ENCODE measurements around the gene STK25. TPM values are rescaled to one million over a fixed set of nuclear protein-coding genes. Genes with fewer than 3 reads are reported as not detected.

STK25 gene
- polyA plus RNA-seq, 1 donor (not counting 4 experiments of a cell fraction or from before 2014, with no cell fraction given) = 242 TPM

DNA sequence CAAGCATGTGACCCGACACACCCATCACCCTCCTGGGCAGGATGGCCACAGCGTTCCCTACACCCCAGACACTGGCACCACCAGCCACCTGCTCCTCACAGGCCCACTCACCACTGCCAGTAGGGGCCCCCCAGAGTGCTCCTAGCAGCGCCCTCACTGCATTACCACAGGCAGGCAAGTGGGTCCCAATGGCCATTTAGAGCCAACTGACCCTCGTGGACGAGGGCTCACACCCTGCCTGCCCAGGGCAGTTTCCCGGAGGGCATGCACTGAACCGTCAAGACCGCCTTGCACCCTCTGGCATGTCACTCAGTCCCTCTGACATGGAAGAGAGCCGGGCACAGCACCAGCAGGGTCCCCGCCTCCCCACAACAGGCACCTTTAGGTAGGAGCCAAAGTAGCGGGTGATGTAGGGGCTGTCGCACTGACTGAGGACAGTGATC is 7.3 kb downstream of the STK25 start:
- FAIRE-seq = no peak

DNA sequence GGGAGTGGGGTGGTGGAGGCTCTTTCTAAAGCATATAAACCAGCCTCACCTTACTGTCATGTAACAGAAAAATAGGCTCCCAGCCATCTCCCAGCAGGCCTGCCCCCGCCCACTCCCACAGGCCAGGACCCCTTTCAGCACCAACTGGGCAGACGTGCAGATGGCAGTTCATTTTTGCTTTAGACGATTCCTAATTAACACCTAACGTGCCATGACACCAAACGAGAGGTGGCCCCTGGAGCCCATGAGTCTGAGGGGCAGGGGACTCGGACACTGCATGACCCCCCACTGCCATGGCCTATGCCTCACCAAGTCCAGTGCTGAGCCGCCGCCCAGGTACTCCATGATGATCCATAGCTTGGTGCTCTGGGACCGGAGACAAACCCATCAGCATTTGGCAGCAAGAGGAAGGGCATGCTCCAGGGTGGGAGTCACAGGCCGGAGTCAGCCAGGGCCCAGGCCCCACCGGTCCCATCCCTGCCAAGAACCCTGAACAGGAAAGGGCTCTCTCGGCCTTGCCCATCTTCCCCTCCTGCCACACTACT is 7.9 kb downstream of the STK25 start:
- TF ChIP-seq, protein P1, sequence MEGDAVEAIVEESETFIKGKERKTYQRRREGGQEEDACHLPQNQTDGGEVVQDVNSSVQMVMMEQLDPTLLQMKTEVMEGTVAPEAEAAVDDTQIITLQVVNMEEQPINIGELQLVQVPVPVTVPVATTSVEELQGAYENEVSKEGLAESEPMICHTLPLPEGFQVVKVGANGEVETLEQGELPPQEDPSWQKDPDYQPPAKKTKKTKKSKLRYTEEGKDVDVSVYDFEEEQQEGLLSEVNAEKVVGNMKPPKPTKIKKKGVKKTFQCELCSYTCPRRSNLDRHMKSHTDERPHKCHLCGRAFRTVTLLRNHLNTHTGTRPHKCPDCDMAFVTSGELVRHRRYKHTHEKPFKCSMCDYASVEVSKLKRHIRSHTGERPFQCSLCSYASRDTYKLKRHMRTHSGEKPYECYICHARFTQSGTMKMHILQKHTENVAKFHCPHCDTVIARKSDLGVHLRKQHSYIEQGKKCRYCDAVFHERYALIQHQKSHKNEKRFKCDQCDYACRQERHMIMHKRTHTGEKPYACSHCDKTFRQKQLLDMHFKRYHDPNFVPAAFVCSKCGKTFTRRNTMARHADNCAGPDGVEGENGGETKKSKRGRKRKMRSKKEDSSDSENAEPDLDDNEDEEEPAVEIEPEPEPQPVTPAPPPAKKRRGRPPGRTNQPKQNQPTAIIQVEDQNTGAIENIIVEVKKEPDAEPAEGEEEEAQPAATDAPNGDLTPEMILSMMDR (optimal IDR thresholded peaks at IDR 0.05 in 1 of 3, IDR thresholded peaks at IDR 0.05 in 1 of 3, conservative IDR thresholded peaks at IDR 0.05 in 1 of 3; ENCODE audit: extremely low read depth in 1 of 3, insufficient read depth in 2 of 3, low read length in 3 of 3) = no peak
- no peak for TF ChIP-seq EZH2 (IDR thresholded peaks at IDR 0.05; ENCODE audit: low read length)
- no peak for DNase-seq (ENCODE audit: low read depth, low spot score)
- H3K27me3 ChIP-seq (ENCODE audit: control insufficient read depth, extremely low read depth, insufficient read depth, low read length) = no peaks in the 10 kb centered on the region
- peaks cover 21% of the 10 kb centered on the region for H4K20me1 ChIP-seq (ENCODE audit: control insufficient read depth, extremely low read depth, insufficient read depth, low read length)
- H3K79me2 ChIP-seq (ENCODE audit: control insufficient read depth, insufficient read depth, low read length) = peaks cover 43% of the 10 kb centered on the region
- H3K27ac ChIP-seq (ENCODE audit: control insufficient read depth, insufficient read depth, low read length) = no peak overlapping the region
- no peak overlapping the region for H3K9ac ChIP-seq (ENCODE audit: control insufficient read depth, extremely low read depth, insufficient read depth, low read length)
- H3K36me3 ChIP-seq (ENCODE audit: control insufficient read depth in 2 of 2, extremely low read depth in 1 of 2, insufficient read depth in 2 of 2, low read length in 2 of 2) = peaks cover 27 to 33% of the 10 kb centered on the region in 2 experiments
- H3K4me3 ChIP-seq (ENCODE audit: control insufficient read depth in 2 of 3, extremely low read depth in 1 of 3, insufficient read depth in 2 of 3, low read depth in 1 of 3, low read length in 3 of 3) = no peak overlapping the region
- no peak overlapping the region for H3K4me2 ChIP-seq (ENCODE audit: control insufficient read depth, extremely low read depth, insufficient read depth, low read depth, low read length)
- no peak for FAIRE-seq
- no peaks in the 10 kb centered on the region for H3K9me3 ChIP-seq (ENCODE audit: control insufficient read depth, low read depth, low read length)
- dilution Hi-C loops (cut with MboI; ENCODE audit: extremely low pct_ligation_motif_present, low sequenced_read_pairs) = no loop called here
- H3K9me1 ChIP-seq (ENCODE audit: control insufficient read depth, extremely low read depth, insufficient read depth, low read length) = no peaks in the 10 kb centered on the region
- H3K4me1 ChIP-seq (ENCODE audit: control insufficient read depth, extremely low read depth, insufficient read depth, low read length) = no peaks in the 10 kb centered on the region
- no peak overlapping the region for H2AFZ ChIP-seq (ENCODE audit: control insufficient read depth, low read length)

More for the DNA sequence above, 7.3 kb downstream of the STK25 start:
- dilution Hi-C loops (cut with MboI; ENCODE audit: extremely low pct_ligation_motif_present, low sequenced_read_pairs) = no loop called here
- Histone ChIP-seq H3K27ac (ENCODE audit: control insufficient read depth, insufficient read depth, low read length) (no peak overlapping the region), H3K36me3 (ENCODE audit: control insufficient read depth in 2 of 2, extremely low read depth in 1 of 2, insufficient read depth in 2 of 2, low read length in 2 of 2) (peaks cover 22 to 39% of the 10 kb centered on the region in 2 experiments), H3K4me3 (ENCODE audit: control insufficient read depth in 2 of 3, extremely low read depth in 1 of 3, insufficient read depth in 2 of 3, low read depth in 1 of 3, low read length in 3 of 3) (no peak overlapping the region), H4K20me1 (ENCODE audit: control insufficient read depth, extremely low read depth, insufficient read depth, low read length) (peaks cover 27% of the 10 kb centered on the region), H3K9me3 (ENCODE audit: control insufficient read depth, low read depth, low read length) (no peaks in the 10 kb centered on the region), H3K4me1 (ENCODE audit: control insufficient read depth, extremely low read depth, insufficient read depth, low read length) (no peaks in the 10 kb centered on the region), H3K9ac (ENCODE audit: control insufficient read depth, extremely low read depth, insufficient read depth, low read length) (no peak overlapping the region), H3K27me3 (ENCODE audit: control insufficient read depth, extremely low read depth, insufficient read depth, low read length) (no peaks in the 10 kb centered on the region), H3K9me1 (ENCODE audit: control insufficient read depth, extremely low read depth, insufficient read depth, low read length) (no peaks in the 10 kb centered on the region), H3K79me2 (ENCODE audit: control insufficient read depth, insufficient read depth, low read length) (peaks cover 50% of the 10 kb centered on the region), H2AFZ (ENCODE audit: control insufficient read depth, low read length) (no peak overlapping the region), H3K4me2 (ENCODE audit: control insufficient read depth, extremely low read depth, insufficient read depth, low read depth, low read length) (no peak overlapping the region)
- TF ChIP-seq, protein P1 (optimal IDR thresholded peaks at IDR 0.05 in 1 of 3, IDR thresholded peaks at IDR 0.05 in 1 of 3, conservative IDR thresholded peaks at IDR 0.05 in 1 of 3; ENCODE audit: extremely low read depth in 1 of 3, insufficient read depth in 2 of 3, low read length in 3 of 3) = no peak
- TF ChIP-seq EZH2 (IDR thresholded peaks at IDR 0.05; ENCODE audit: low read length) = no peak
- DNase-seq (ENCODE audit: low read depth, low spot score) = no peak

Data from keratinocyte (primary cell).